Right lobe of liver (tissue), 4 donors: ENCODE data around the gene KCNJ6.

Experiments
- POLR2A ChIP-seq: fragments of 450-650 bp; IDR thresholded peaks from one replicate; pipeline ENCODE4 v1.6.1; 2017; ENCODE audit warnings: antibody characterized with exemption, mild to moderate bottlenecking
- TF ChIP-seq, protein P1 (sequence below), 4 donors: fragments of 200-600 bp in 3 of 4; fragments of 450-650 bp in 1 of 4; IDR thresholded peaks; one replicate each; pipeline versions ENCODE4 v1.5.1 to v1.8.0; 2016 to 2022; ENCODE audit warnings: antibody characterized with exemption in 4 of 4, mild to moderate bottlenecking in 2 of 4
- donor health status: DM: no; HTN: no; CAD: no.
- donor health status: DM: no; HTN: no; CAD: no.
- donor health status: DM: no; HTN: yes; CAD: no.

DNA sequence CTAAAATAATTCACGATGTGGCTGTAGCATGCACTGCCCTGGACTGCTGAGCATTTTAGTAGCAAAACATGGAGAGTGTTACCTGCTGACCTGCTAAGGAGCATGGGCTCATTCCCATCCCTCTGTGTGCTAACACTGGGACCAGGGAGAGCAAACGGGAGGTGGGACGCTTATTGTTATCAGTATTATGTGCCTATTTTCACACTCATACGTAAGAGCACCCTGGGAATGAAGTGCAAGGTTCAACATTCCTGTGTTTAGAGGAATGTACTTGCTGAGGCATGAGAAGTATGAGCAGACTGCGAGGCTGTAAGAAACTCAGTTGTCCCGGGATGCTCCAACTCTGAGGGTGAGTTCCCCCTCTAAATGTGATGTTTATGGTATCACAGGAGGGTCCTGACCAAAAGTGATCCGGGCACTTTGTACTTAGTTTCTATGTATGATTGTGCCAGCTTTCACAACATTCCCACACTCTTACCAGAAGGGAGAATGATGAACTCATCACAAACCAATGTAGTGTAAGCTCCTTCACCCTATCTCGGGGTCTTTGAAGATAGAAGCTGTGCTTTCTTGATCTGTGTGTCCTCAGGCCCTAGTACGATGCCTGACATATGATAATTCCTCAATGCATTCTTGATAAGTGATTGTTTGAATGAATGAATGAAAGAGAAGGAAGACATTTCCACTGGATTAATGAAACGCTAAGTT is 164.8 kb downstream of the KCNJ6 start:
- TF ChIP-seq, protein P1, sequence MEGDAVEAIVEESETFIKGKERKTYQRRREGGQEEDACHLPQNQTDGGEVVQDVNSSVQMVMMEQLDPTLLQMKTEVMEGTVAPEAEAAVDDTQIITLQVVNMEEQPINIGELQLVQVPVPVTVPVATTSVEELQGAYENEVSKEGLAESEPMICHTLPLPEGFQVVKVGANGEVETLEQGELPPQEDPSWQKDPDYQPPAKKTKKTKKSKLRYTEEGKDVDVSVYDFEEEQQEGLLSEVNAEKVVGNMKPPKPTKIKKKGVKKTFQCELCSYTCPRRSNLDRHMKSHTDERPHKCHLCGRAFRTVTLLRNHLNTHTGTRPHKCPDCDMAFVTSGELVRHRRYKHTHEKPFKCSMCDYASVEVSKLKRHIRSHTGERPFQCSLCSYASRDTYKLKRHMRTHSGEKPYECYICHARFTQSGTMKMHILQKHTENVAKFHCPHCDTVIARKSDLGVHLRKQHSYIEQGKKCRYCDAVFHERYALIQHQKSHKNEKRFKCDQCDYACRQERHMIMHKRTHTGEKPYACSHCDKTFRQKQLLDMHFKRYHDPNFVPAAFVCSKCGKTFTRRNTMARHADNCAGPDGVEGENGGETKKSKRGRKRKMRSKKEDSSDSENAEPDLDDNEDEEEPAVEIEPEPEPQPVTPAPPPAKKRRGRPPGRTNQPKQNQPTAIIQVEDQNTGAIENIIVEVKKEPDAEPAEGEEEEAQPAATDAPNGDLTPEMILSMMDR (IDR thresholded peaks at IDR 0.05) = no peak
- TF ChIP-seq POLR2A = no peak
